ENCODE measurements around the gene KAZN.

KAZN gene

GRCh38 chr1:14761291-14762153, 163.0 kb downstream of the KAZN start:
- no peak for TF ChIP-seq CTCF (IDR thresholded peaks at IDR 0.05; ENCODE audit: low read depth, low read length)
- DNase-seq (ENCODE audit: extremely low read depth, low read depth): no peak

- TF ChIP-seq CTCF (IDR thresholded peaks at IDR 0.05; ENCODE audit: low read depth, low read length): no peak
- DNase-seq (ENCODE audit: extremely low read depth, low read depth): no peak
These were observed 165.5 kb downstream of the KAZN start for GRCh38 chr1:14763977-14764376.

- DNase-seq (ENCODE audit: extremely low read depth, low read depth): no peak
- TF ChIP-seq CTCF (IDR thresholded peaks at IDR 0.05; ENCODE audit: low read depth, low read length): no peak
These were observed 167.3 kb downstream of the KAZN start for GRCh38 chr1:14765773-14766172.

GRCh38 chr1:14767075-14767474, 168.6 kb downstream of the KAZN start:
- TF ChIP-seq CTCF (IDR thresholded peaks at IDR 0.05; ENCODE audit: low read depth, low read length): no peak
- DNase-seq (ENCODE audit: extremely low read depth, low read depth): no peak

GRCh38 chr1:14768582-14769304, 170.3 kb downstream of the KAZN start:
- DNase-seq (ENCODE audit: extremely low read depth, low read depth): no peak
- TF ChIP-seq CTCF (IDR thresholded peaks at IDR 0.05; ENCODE audit: low read depth, low read length): no peak

GRCh38 chr1:14769486-14770274, 171.2 kb downstream of the KAZN start:
- TF ChIP-seq CTCF (IDR thresholded peaks at IDR 0.05; ENCODE audit: low read depth, low read length): no peak
- DNase-seq (ENCODE audit: extremely low read depth, low read depth): no peak
